Measurements from ENCODE around the gene IRF4.

The IRF4 gene

GRCh38 chr6:391559-392440 lies at the start of gene IRF4:
IRF4 (plus strand) TSS chr6:391752; CDS start chr6:393153, 1,401 bp downstream.
- TF ChIP-seq TEAD4 (IDR thresholded peaks at IDR 0.05) (no peak), FOXM1 (IDR thresholded peaks at IDR 0.05; ENCODE audit: borderline replicate concordance, low read depth) (no peak), NFIC (IDR thresholded peaks at IDR 0.05) (no peak)

GRCh38 chr6:341914-342831 lies 49.4 kb upstream of the IRF4 start:
- TF ChIP-seq CREB1 (IDR thresholded peaks at IDR 0.05; ENCODE audit: low read depth): no peak
- no peak for TF ChIP-seq CEBPB (IDR thresholded peaks at IDR 0.05)
- no peak for TF ChIP-seq RAD21 (IDR thresholded peaks at IDR 0.05; ENCODE audit: low read depth)
- no peak for TF ChIP-seq USF1 (IDR thresholded peaks at IDR 0.05)
- TF ChIP-seq MAX (IDR thresholded peaks at IDR 0.05): no peak
- TF ChIP-seq YY1 (IDR thresholded peaks at IDR 0.05; ENCODE audit: low read depth): no peak
- TF ChIP-seq EGR1 (IDR thresholded peaks at IDR 0.05): no peak
- no peak for TF ChIP-seq NFIC (IDR thresholded peaks at IDR 0.05)
- no peak for TF ChIP-seq TEAD4 (IDR thresholded peaks at IDR 0.05)
- no peak for TF ChIP-seq ZBTB7A (IDR thresholded peaks at IDR 0.05; ENCODE audit: low read depth)
- TF ChIP-seq EP300 (IDR thresholded peaks at IDR 0.05; ENCODE audit: borderline replicate concordance): no peak
- TF ChIP-seq TAF1 (IDR thresholded peaks at IDR 0.05; ENCODE audit: low read depth): no peak
- TF ChIP-seq TCF12 (IDR thresholded peaks at IDR 0.05; ENCODE audit: low read depth): no peak
- no peak for TF ChIP-seq REST (IDR thresholded peaks at IDR 0.05; ENCODE audit: low read depth)
- TF ChIP-seq FOXM1 (IDR thresholded peaks at IDR 0.05; ENCODE audit: borderline replicate concordance, low read depth): no peak

- TF ChIP-seq YY1 (IDR thresholded peaks at IDR 0.05; ENCODE audit: low read depth) (no peak), NFIC (IDR thresholded peaks at IDR 0.05) (no peak), TEAD4 (IDR thresholded peaks at IDR 0.05) (no peak), EP300 (IDR thresholded peaks at IDR 0.05; ENCODE audit: borderline replicate concordance) (no peak), TAF1 (IDR thresholded peaks at IDR 0.05; ENCODE audit: low read depth) (no peak), EGR1 (IDR thresholded peaks at IDR 0.05) (no peak), ZBTB7A (IDR thresholded peaks at IDR 0.05; ENCODE audit: low read depth) (no peak), FOXM1 (IDR thresholded peaks at IDR 0.05; ENCODE audit: borderline replicate concordance, low read depth) (no peak), CEBPB (IDR thresholded peaks at IDR 0.05) (no peak), MAX (IDR thresholded peaks at IDR 0.05) (no peak), TCF12 (IDR thresholded peaks at IDR 0.05; ENCODE audit: low read depth) (no peak), REST (IDR thresholded peaks at IDR 0.05; ENCODE audit: low read depth) (no peak), RAD21 (IDR thresholded peaks at IDR 0.05; ENCODE audit: low read depth) (no peak), CREB1 (IDR thresholded peaks at IDR 0.05; ENCODE audit: low read depth) (no peak), USF1 (IDR thresholded peaks at IDR 0.05) (no peak)
Observed at GRCh38 chr6:342832-343179, 48.7 kb upstream of the IRF4 start.

GRCh38 chr6:343226-343935 lies 48.2 kb upstream of the IRF4 start:
- TF ChIP-seq YY1 (IDR thresholded peaks at IDR 0.05; ENCODE audit: low read depth) (no peak), ZBTB7A (IDR thresholded peaks at IDR 0.05; ENCODE audit: low read depth) (no peak), RAD21 (IDR thresholded peaks at IDR 0.05; ENCODE audit: low read depth) (no peak), MAX (IDR thresholded peaks at IDR 0.05) (no peak), FOXM1 (IDR thresholded peaks at IDR 0.05; ENCODE audit: borderline replicate concordance, low read depth) (no peak), USF1 (IDR thresholded peaks at IDR 0.05) (no peak), CREB1 (IDR thresholded peaks at IDR 0.05; ENCODE audit: low read depth) (no peak), CEBPB (IDR thresholded peaks at IDR 0.05) (no peak), EGR1 (IDR thresholded peaks at IDR 0.05) (no peak), TAF1 (IDR thresholded peaks at IDR 0.05; ENCODE audit: low read depth) (no peak), TEAD4 (IDR thresholded peaks at IDR 0.05) (no peak), TCF12 (IDR thresholded peaks at IDR 0.05; ENCODE audit: low read depth) (no peak), REST (IDR thresholded peaks at IDR 0.05; ENCODE audit: low read depth) (no peak), NFIC (IDR thresholded peaks at IDR 0.05) (no peak), EP300 (IDR thresholded peaks at IDR 0.05; ENCODE audit: borderline replicate concordance) (no peak)
